CD14-positive monocyte (primary cell): ENCODE measurements around the gene EPAS1. TPM values are rescaled to one million over a fixed set of nuclear protein-coding genes. Genes with fewer than 3 reads are reported as not detected.

Experiments used
- DNase-seq, 3 donors: peaks; one replicate each; pipeline ENCODE4 v3.0.0-alpha.2; 2011 to 2022
- H2AFZ ChIP-seq: 2 replicates; pipeline ENCODE4 v1.6.0; 2012; ENCODE audit warnings: mild to moderate bottlenecking, low read depth, low read length, inconsistent platforms; ENCODE audit not compliant: insufficient read depth, poor library complexity, severe bottlenecking
- H3K27ac ChIP-seq, 2 donors: 1 replicate in 1 of 2; 2 replicates in 1 of 2; pipeline ENCODE4 v1.5.1; 2012 to 2013; ENCODE audit warnings: low read length in 2 of 2, control low read depth in 1 of 2, inconsistent platforms in 1 of 2, low read depth in 1 of 2, mild to moderate bottlenecking in 1 of 2
- H3K27me3 ChIP-seq, 2 donors: one replicate each; pipeline versions ENCODE4 v1.6.0 to v1.6.1; 2011 to 2013; ENCODE audit warnings: low read length in 2 of 2; ENCODE audit not compliant: control insufficient read depth in 2 of 2, insufficient read depth in 2 of 2
- H3K36me3 ChIP-seq, 2 donors: replicated peaks in 1 of 2; 1 replicate in 1 of 2; 2 replicates in 1 of 2; pipeline versions ENCODE4 v1.5.1 to v1.6.1; 2012 to 2013; ENCODE audit warnings: low read length in 2 of 2, control low read depth in 1 of 2, inconsistent platforms in 1 of 2, mild to moderate bottlenecking in 1 of 2; ENCODE audit not compliant: insufficient read depth in 2 of 2, control insufficient read depth in 1 of 2
- H3K4me1 ChIP-seq, 2 donors: 1 replicate in 1 of 2; 2 replicates in 1 of 2; pipeline versions ENCODE4 v1.5.1 to v1.6.1; 2012 to 2013; ENCODE audit warnings: low read length in 2 of 2, control low read depth in 1 of 2, inconsistent platforms in 1 of 2, mild to moderate bottlenecking in 1 of 2, moderate library complexity in 1 of 2; ENCODE audit not compliant: insufficient read depth in 2 of 2, control insufficient read depth in 1 of 2
- H3K4me2 ChIP-seq: replicated peaks from 2 replicates; pipeline ENCODE3; 2012; ENCODE audit warnings: low read length, moderate library complexity, mild to moderate bottlenecking; ENCODE audit not compliant: poor library complexity, severe bottlenecking; ENCODE audit errors: extremely low read depth
- H3K4me3 ChIP-seq, 3 experiments: fragments of 200-600 bp in 1 of 3; sonication (generic) in 1 of 3; replicated peaks in 1 of 3; 1 replicate in 2 of 3; 2 replicates in 1 of 3; pipeline ENCODE4 v1.5.1; 2011 to 2013; ENCODE audit warnings: low read length in 3 of 3, mild to moderate bottlenecking in 3 of 3, control low read depth in 2 of 3, low read depth in 2 of 3, inconsistent platforms in 1 of 3, moderate library complexity in 1 of 3
- H3K79me2 ChIP-seq: 2 replicates; pipeline ENCODE4 v1.6.0; 2012; ENCODE audit warnings: mild to moderate bottlenecking, control low read depth, inconsistent platforms, low read length, moderate library complexity; ENCODE audit not compliant: insufficient read depth
- H3K9ac ChIP-seq: 2 replicates; pipeline ENCODE4 v1.6.0; 2017; ENCODE audit warnings: low read length, mild to moderate bottlenecking; ENCODE audit not compliant: insufficient read depth, poor library complexity, severe bottlenecking
- H3K9me3 ChIP-seq, 2 donors: replicated peaks in 1 of 2; 1 replicate in 1 of 2; 2 replicates in 1 of 2; pipeline versions ENCODE4 v1.5.1 to v1.6.1; 2012 to 2013; ENCODE audit warnings: low read length in 2 of 2, control low read depth in 1 of 2; ENCODE audit not compliant: control insufficient read depth in 1 of 2, insufficient read depth in 1 of 2
- H4K20me1 ChIP-seq: 2 replicates; pipeline ENCODE4 v1.6.0; 2012; ENCODE audit warnings: mild to moderate bottlenecking, low read length, control low read depth, moderate library complexity; ENCODE audit not compliant: insufficient read depth
- H3K27ac Mint-ChIP-seq, 7 donors: one replicate each; pipeline ENCODE4 v1.8.0; 2020; ENCODE audit warnings: mild to moderate bottlenecking in 7 of 7, mixed read lengths in 7 of 7, moderate library complexity in 6 of 7, inconsistent platforms in 2 of 7
- H3K27me3 Mint-ChIP-seq, 3 donors: one replicate each; pipeline ENCODE4 v1.8.0; 2021 to 2022; ENCODE audit warnings: low read depth in 3 of 3, mild to moderate bottlenecking in 3 of 3, mixed read lengths in 3 of 3, moderate library complexity in 3 of 3, inconsistent platforms in 1 of 3
- H3K36me3 Mint-ChIP-seq, 2 donors: one replicate each; pipeline ENCODE4 v1.8.0; 2020; ENCODE audit warnings: mixed read lengths in 2 of 2, inconsistent platforms in 1 of 2, mild to moderate bottlenecking in 1 of 2
- H3K4me1 Mint-ChIP-seq: one replicate; pipeline ENCODE4 v1.8.0; 2020; ENCODE audit warnings: mild to moderate bottlenecking, mixed read lengths
- H3K4me3 Mint-ChIP-seq, 2 donors: one replicate each; pipeline ENCODE4 v1.8.0; 2020; ENCODE audit warnings: mild to moderate bottlenecking in 2 of 2, mixed read lengths in 2 of 2, moderate library complexity in 1 of 2
- H3K9me3 Mint-ChIP-seq, 7 donors: one replicate each; pipeline ENCODE4 v1.8.0; 2020 to 2022; ENCODE audit warnings: mixed read lengths in 7 of 7, mild to moderate bottlenecking in 6 of 7, moderate library complexity in 6 of 7, inconsistent platforms in 2 of 7
- CTCF ChIP-seq: fragments of 200-600 bp; IDR thresholded peaks from one replicate; pipeline ENCODE4 v1.8.0; 2022; ENCODE audit warnings: antibody characterized with exemption, mild to moderate bottlenecking
- whole genome bisulfite sequencing: methylation state at CpG from one replicate; pipeline ENCODE4 v1.1.5; 2013; ENCODE audit warnings: missing lambda C conversion rate; ENCODE audit not compliant: insufficient coverage; 5-methylcytosine and 5-hydroxymethylcytosine counted together
- intact Hi-C, 2 donors: fragments of 100-400 bp; cut with micrococcal nuclease; formaldehyde crosslinking; loops; one replicate each; pipeline versions ENCODE4 v1.15.0 to v1.15.1; 2023
- polyA plus RNA-seq, 3 donors: library from polyadenylated mRNA; depleted of rRNA in 1 of 3; unstranded in 2 of 3; stranded (reverse) in 1 of 3; fragments of 300-500 nt in 2 of 3; fragments of >200 nt in 1 of 3; fragmentation: Illumina TruSeq in 2 of 3; gene quantifications; 1 replicate in 2 of 3; 2 replicates in 1 of 3; pipeline ENCODE4 v1.2.3, GENCODE V29; 2012 to 2021

EPAS1 gene
- polyA plus RNA-seq, 3 donors, result 0.11 to 1.0 (median 0.88) TPM

DNA sequence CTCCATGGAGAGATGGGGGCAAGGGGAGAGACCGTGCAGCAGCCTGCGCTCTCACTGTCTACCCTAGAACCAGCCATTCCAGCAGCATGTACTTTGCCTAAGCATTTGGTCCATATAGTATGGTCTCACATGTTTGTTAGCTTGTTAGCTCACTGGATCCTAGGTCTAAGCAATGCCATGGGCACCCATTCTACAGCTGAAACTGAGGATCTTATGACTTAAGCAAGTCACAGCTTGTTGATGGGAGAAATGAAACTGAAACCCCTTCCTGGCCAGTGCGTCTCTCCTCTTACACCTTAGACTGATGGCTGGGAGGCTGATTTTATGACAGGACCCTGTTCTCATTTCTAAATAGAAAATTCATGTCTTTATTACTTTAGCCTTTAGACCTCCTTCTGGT lies 90.1 kb downstream of the EPAS1 start:
- no peaks in the 10 kb centered on the region for H3K27me3 ChIP-seq
- no peaks in the 10 kb centered on the region for H4K20me1 ChIP-seq
- intact Hi-C loops, result no loop called here
- H3K27me3 Mint-ChIP-seq, result peaks cover 0 to 7% (median 1%) of the 10 kb centered on the region in 3 donors
- DNase-seq, result peak; percentile 18 to 36 (median 24)
- H3K9me3 Mint-ChIP-seq, result peaks cover 0 to 2% (median 0%) of the 10 kb centered on the region in 7 donors
- H3K4me3 ChIP-seq, result peak overlapping the region in 1 of 3 experiments; percentile 48
- H3K27ac Mint-ChIP-seq, result peak overlapping the region; percentile 57 to 87 (median 80)
- H3K36me3 Mint-ChIP-seq, result peaks cover 0 to 5% of the 10 kb centered on the region in 2 donors
- H3K4me1 ChIP-seq, result peaks cover 45 to 47% of the 10 kb centered on the region in 2 donors
- H3K4me1 Mint-ChIP-seq, result peaks cover 49% of the 10 kb centered on the region
- H3K36me3 ChIP-seq, result no peaks in the 10 kb centered on the region
- peak overlapping the region; percentile 58 for H2AFZ ChIP-seq
- WGBS, result 100% methylated on average over 2 of the region's 3 CpGs
- peak overlapping the region; percentile 28 to 43 for H3K4me3 Mint-ChIP-seq
- H3K27ac ChIP-seq, result peak overlapping the region in 1 of 2 donors; percentile 80
- no peaks in the 10 kb centered on the region for H3K9me3 ChIP-seq
- TF ChIP-seq CTCF, result no peak
- H3K9ac ChIP-seq, result no peak overlapping the region
- no peaks in the 10 kb centered on the region for H3K79me2 ChIP-seq
- peak overlapping the region; percentile 64 for H3K4me2 ChIP-seq

DNA sequence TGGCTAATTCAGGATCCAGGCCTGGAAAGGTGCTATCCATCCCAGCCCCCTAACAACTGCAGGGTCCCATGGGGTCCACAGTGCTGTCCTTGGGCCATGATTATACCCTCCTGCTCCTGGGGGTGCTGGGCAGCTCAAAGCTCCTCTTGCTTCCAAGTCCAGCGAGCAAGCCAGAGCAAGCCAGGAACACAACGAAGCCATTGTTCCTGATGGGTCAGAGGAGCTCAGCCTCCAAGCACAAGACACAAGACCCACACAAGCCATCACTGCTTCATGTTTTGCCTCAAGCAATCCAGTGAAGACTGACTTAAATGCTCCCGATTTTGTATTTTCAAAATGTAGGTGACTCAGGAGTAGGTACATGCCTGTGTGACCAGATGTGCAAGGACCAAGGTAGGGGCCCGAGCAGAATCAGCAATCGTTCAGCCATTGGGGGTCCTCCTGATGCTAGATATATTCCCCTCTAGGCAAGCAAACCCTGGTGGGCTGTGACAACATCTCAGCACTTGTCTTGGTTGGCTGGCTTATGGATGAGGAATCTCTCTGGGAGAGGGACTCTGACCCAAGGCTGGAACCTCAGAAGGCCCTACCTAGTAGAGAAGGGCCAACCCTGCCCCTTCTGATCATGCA lies 90.8 kb downstream of the EPAS1 start:
- 100% methylated on average over 4 of the region's 5 CpGs for WGBS
- Histone ChIP-seq H3K9ac (no peak overlapping the region), H3K27me3 (no peaks in the 10 kb centered on the region), H4K20me1 (no peaks in the 10 kb centered on the region), H3K9me3 (no peaks in the 10 kb centered on the region), H3K36me3 (no peaks in the 10 kb centered on the region), H3K79me2 (no peaks in the 10 kb centered on the region), H3K4me3 (peak overlapping the region in 1 of 3 experiments; percentile 48), H3K4me1 (peaks cover 45 to 47% of the 10 kb centered on the region in 2 donors), H3K27ac (peak overlapping the region; percentile 66 to 80), H2AFZ (peak overlapping the region; percentile 58), H3K4me2 (peak overlapping the region; percentile 64)
- no peak for TF ChIP-seq CTCF
- Mint-ChIP-seq H3K4me1 (peaks cover 49% of the 10 kb centered on the region), H3K27me3 (peaks cover 0 to 4% (median 3%) of the 10 kb centered on the region in 3 donors), H3K4me3 (peak overlapping the region in 1 of 2 donors; percentile 60), H3K9me3 (peaks cover 0 to 2% (median 0%) of the 10 kb centered on the region in 7 donors), H3K36me3 (peaks cover 0 to 5% of the 10 kb centered on the region in 2 donors), H3K27ac (peak overlapping the region; percentile 54 to 90 (median 88))
- no peak for DNase-seq
- intact Hi-C loops, result no loop called here
